ENCODE data around the gene RAB3GAP1.

Gene RAB3GAP1

GRCh38 chr2:135219226-135219625 lies 167.1 kb downstream of the RAB3GAP1 start:
- H3K9me3 ChIP-seq (ENCODE audit: control insufficient read depth, insufficient read depth, low read length) = no peaks in the 10 kb centered on the region
- H3K9ac ChIP-seq (ENCODE audit: low read depth, low read length) = no peak overlapping the region
- no peaks in the 10 kb centered on the region for H3K4me1 ChIP-seq (ENCODE audit: insufficient read depth, low read length)
- H3K36me3 ChIP-seq (ENCODE audit: insufficient read depth, low read length) = no peaks in the 10 kb centered on the region
